ENCODE data around the gene NAT10.

NAT10 gene

GRCh38 chr11:34168642-34169420 is 63.4 kb downstream of the NAT10 start:
- no peak for TF ChIP-seq CTCF (IDR thresholded peaks at IDR 0.05)

- TF ChIP-seq CTCF (IDR thresholded peaks at IDR 0.05) = no peak
Measured at GRCh38 chr11:34169686-34170085, 64.3 kb downstream of the NAT10 start.

GRCh38 chr11:34173050-34173449 is 67.6 kb downstream of the NAT10 start:
- TF ChIP-seq CTCF (IDR thresholded peaks at IDR 0.05) = no peak

GRCh38 chr11:34174412-34175041 is 69.1 kb downstream of the NAT10 start:
- peak; percentile 93 for TF ChIP-seq CTCF (IDR thresholded peaks at IDR 0.05)

- TF ChIP-seq CTCF (IDR thresholded peaks at IDR 0.05) = no peak
Measured at GRCh38 chr11:34175284-34176019, 70.0 kb downstream of the NAT10 start.

GRCh38 chr11:34176751-34177209 is 71.4 kb downstream of the NAT10 start:
- TF ChIP-seq CTCF (IDR thresholded peaks at IDR 0.05) = no peak

GRCh38 chr11:34178209-34178821 is 72.9 kb downstream of the NAT10 start:
- TF ChIP-seq CTCF (IDR thresholded peaks at IDR 0.05) = no peak
